HG02610 (cell line): ENCODE results near the gene RGS14.
A peak's percentile ranks its signal among the peaks of the same experiment; 100 is the strongest.

ENCODE experiments used
- ATAC-seq: cut with Tn5 transposase; IDR thresholded peaks from one replicate; pipeline ENCODE4 v1.9.1; 2021; ENCODE audit warnings: mild to moderate bottlenecking, moderate library complexity; ENCODE audit not compliant: unreplicated experiment

Gene RGS14

DNA sequence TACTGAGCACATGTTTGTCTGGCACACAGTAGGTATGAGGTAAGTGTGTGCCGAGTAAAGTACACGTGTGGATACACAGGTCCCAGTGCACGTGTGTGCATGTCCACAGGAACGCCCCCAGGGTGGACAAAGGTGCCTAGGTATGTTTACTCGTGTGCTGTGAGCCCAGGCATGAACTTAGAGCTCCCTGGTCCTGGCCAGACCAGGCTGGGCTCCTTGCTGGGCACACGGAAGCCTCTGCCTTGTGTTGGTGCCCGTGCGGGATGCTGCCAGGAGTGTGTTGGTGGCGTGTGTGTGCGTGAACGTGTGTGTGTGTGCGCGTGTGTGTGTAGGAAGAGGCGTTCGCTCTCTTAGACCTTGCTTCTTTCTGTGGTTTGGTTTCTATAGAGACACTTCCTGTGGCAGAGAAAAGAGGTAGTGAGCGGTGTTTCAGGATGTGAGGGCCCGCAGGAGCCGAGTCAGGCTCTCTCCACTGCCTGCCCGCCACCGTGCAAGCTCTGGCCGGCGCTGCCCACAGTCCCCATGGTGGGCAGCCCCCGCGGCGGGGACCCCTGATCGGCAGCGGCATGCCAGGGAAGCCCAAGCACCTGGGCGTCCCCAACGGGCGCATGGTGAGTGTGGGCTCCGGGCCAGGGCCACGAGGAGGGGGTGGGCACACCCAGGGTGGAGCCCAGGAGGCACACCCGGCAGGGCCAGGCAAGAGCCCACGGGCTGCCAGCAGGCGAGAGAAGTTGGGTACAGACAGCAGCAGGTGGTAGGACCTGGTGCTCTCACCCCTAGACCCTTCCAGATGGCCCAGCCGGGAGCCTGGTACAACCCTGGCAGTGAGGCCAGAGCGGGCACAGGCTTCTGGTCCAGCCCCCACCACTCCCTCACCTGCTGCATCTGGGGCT lies at the start of gene RGS14:
RGS14 (plus strand) TSS at position 466 of the 893 bp plus-strand sequence; CDS start at position 567, 101 bp downstream.
- ATAC-seq: peak; percentile 89

GRCh38 chr5:177308740-177309139 lies 49.0 kb upstream of the RGS14 start:
- no peak for ATAC-seq

DNA sequence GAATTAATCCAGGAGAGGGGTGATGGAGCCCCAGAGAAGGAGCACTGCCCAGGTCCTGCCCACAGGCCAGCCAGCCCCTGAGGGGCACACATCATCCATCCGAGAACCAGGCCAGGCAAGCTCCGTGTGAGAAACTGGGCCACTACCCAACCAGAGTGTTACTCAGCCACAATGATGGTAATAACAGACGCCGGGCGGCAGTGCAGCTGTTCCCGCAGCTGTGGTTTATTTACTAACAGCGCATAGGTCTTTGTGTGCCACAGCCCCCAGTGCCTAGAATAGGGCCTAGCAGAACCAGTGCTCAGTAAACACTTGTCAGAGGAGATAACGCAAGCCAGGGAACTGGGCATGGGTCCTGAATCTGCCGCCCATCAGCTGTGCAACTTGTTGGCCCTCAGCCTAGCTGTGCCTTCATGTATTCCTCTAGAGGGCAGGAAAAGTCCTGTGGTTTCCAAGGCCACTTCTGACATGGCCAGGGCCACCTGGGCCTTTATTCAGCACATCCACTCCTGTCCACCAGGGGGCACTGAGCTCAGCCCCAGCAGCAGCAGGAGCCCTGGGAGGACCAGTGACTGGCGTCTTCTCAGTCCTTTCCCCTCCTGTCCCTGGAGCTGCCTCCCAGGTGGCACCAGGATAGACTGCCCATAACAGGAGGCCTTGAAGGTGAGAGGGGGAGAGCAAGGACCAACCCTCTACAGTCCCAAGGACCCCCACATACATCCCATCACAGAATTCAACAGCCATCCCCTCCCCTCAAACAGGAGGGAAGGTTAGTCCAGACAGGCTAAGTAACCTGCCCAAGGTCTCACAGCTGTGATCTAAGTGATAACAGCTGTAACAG lies 48.2 kb upstream of the RGS14 start:
- ATAC-seq: no peak

DNA sequence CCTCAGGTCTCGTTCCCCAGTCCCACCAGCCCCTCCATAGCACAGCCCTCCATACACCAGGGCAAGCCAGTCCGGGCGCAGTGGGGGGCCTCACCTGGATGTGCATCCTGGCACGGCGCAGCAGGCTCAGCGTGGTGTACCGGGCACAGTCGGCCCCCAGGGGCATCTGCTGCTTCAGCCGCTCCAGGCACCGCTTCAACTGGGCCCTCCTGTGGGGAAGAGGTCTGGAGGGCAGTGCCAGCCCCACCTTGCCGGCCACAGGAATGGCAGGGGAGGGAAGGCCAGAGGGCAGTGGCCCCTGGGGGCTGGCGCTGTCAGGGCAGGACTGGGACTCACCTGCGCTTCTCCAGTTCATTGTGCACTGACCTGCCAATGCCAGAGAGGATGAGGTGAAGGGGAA lies 47.4 kb upstream of the RGS14 start:
- no peak for ATAC-seq

- peak; percentile 30 for ATAC-seq
Measured at GRCh38 chr5:177310757-177311391, 46.9 kb upstream of the RGS14 start.

GRCh38 chr5:177311392-177311722 lies 46.4 kb upstream of the RGS14 start:
- ATAC-seq: no peak

DNA sequence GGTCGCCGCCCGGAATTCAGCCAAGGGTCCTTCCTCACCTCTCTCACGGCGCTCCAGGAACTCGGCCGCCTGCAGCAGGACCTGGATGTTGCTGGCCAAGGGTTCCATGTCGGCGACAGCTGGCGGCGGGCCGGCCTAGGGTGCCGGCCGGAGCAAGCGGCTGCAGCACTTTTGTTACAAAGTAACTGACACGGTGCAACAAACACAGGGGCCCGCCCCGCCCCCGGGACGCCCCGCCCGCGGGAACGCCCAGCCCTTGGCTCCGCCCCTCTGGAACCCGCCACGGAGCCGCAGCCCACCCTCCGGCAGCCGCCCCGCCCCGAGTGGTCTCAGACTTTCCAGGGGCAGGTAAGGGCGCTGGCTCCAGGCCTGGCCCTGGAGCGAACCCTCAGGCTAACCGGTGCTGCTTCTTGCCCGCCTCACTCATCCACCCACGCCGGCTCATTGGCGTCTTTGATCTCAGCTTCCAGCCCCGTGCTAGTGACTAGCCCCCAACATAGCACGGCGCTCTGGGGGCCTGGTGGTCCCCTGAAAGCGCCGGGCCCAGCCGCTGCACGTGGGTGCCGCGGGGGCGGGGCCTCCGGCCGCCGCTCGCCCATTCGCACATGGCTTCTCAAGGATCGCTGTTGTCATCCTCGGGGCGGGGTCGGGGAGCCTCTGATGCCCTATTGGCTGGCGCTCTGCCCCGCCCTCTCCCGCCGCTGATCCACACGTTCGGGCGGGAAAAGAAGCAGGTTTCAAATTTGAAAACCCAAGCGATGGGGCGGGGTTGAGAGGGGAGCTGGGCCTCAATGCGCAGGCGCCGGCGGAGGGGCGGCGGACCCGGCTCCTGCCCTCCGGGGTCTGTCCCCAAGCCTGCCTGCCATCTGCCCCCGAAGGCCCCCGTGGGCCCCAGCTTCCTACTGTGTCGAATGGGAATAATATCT lies 45.7 kb upstream of the RGS14 start, which contains the start of gene MXD3:
MXD3 (minus strand) TSS at position 176 of the 926 bp plus-strand sequence; CDS start at position 108, 68 bp downstream.
- peak; percentile 72 for ATAC-seq

DNA sequence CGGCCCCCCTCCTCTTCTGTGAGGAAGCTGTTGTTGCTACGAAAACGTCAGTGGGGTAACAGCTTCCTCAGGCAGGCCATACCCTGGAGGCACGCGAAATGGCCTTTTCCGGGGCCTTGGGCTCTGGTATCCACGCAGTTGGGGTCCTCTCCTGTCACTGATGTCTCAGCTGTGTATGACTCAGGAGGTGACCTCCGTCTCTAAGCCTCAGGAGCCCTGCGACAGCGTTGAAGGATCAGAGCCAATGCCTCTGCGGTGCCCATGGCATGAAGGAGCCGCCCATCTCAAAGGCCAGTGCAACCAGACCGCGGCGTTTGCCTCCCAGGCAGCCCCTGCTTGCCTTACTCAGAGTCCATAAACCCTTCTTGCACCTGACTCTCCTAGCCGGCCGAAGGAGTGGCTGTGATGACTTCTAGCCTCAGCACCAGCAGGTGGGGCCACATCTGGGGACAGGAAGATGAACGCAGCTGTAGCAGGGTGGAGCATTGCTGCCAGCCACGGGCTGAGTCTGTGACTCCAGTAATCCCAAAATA lies 45.0 kb upstream of the RGS14 start:
- no peak for ATAC-seq

GRCh38 chr5:177313561-177314259 lies 44.0 kb upstream of the RGS14 start:
- ATAC-seq: no peak

- ATAC-seq: no peak
Measured at GRCh38 chr5:177314376-177315342, 43.1 kb upstream of the RGS14 start.

DNA sequence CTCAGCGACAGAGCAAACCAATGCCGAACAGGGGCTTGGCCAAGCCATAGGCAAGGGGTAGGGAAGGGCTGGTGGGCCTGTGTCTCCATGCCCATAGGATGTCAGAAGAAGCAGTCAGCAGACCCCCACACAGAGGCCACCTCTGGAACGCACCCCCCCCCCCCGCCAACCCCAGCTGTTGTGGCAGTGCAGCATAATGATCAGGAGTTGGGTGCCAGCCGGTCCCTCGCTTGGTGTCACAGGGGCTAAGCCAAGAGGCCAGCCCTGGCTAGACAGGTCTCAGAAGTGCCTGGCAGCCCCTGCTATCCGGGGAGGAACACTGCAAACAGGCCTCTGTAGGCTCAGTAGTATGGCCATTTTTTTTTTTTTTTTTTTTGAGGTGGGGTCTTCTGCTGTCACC lies 42.3 kb upstream of the RGS14 start:
- ATAC-seq: no peak

DNA sequence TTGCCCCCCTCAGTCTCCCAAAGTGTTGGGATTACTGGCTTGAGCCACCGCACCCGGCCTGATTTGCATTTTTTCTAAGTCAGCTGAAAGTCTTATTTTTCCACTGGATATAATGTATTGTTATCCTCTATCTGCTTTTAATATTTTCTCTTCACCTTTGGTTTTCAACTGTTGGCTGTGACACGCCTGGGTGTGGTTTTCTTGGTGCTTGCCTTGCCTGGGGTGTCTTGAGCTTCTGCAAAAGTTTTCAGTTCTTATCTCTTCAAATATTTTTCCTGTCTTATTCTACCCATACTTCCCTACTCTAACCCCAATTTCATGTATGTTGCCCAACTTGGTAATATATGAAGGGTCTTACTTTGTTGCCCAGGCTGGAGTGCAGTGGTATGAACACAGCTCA lies 41.7 kb upstream of the RGS14 start:
- no peak for ATAC-seq

- ATAC-seq: no peak
Measured at GRCh38 chr5:177317959-177318377, 39.8 kb upstream of the RGS14 start.

- no peak for ATAC-seq
Measured at GRCh38 chr5:177319913-177320588, 37.7 kb upstream of the RGS14 start.

DNA sequence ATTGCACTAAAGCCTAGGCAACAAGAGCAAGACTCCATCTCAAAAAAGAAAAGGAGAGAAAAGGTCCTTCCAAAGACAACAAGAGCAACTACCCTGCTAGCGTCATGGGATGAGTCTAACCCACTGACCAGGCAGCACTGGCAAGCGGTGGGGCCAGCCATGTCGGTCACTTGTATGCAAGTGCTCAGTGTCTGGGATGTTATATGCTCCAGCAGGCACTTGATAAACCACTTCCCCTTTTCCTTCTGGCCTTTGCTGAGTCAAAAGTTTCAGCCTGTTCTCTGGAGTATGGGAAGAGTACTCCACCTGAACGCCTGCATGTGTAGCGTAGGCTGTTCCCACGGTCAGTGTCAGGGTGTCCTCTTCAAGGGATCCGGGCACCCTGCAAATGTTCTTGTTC lies 36.8 kb upstream of the RGS14 start:
- ATAC-seq: peak; percentile 51

- ATAC-seq: no peak
Measured at GRCh38 chr5:177325868-177326381, 31.8 kb upstream of the RGS14 start.
